ENCODE data around the gene XAB2.
"Not testable (repeated sequence)": the region's sequence is repeated elsewhere in the genome, so short reads cannot be mapped to it uniquely, and the experiment has no call there.

The XAB2 gene

GRCh38 chr19:7648265-7649014, 19.1 kb upstream of the XAB2 start:
- no peak for DNase-seq

GRCh38 chr19:7647156-7647555, 17.8 kb upstream of the XAB2 start:
- DNase-seq = no peak

GRCh38 chr19:7646426-7646700, 17.0 kb upstream of the XAB2 start:
- no peak for DNase-seq

- DNase-seq = no peak
Observed at GRCh38 chr19:7645656-7646425, 16.5 kb upstream of the XAB2 start.

- no peak for DNase-seq
Observed at GRCh38 chr19:7645163-7645562, 15.8 kb upstream of the XAB2 start.

- no peak for DNase-seq
Observed at GRCh38 chr19:7644550-7644877, 15.2 kb upstream of the XAB2 start.

- DNase-seq = not testable (repeated sequence)
Observed at GRCh38 chr19:7643629-7644549, 14.5 kb upstream of the XAB2 start.

GRCh38 chr19:7643031-7643415, 13.7 kb upstream of the XAB2 start:
- no peak for DNase-seq

GRCh38 chr19:7642295-7643030, 13.1 kb upstream of the XAB2 start:
- DNase-seq = no peak

- no peak for DNase-seq
Observed at GRCh38 chr19:7641290-7642276, 12.2 kb upstream of the XAB2 start.

- DNase-seq = no peak
Observed at GRCh38 chr19:7640803-7641202, 11.5 kb upstream of the XAB2 start.

GRCh38 chr19:7639863-7640348, 10.6 kb upstream of the XAB2 start:
- DNase-seq = no peak

GRCh38 chr19:7638802-7639465, 9.6 kb upstream of the XAB2 start:
- no peak for DNase-seq

- DNase-seq = no peak
Observed at GRCh38 chr19:7637374-7638256, 8.3 kb upstream of the XAB2 start.

- no peak for DNase-seq
Observed at GRCh38 chr19:7636691-7637373, 7.5 kb upstream of the XAB2 start, which contains the start of gene STXBP2. TSS of gene STXBP2 (plus strand) at chr19:7637110. CDS start at chr19:7637150, 40 bp downstream.

GRCh38 chr19:7636317-7636690, 7.0 kb upstream of the XAB2 start:
- DNase-seq = no peak

- DNase-seq = no peak
Observed at GRCh38 chr19:7635670-7636069, 6.3 kb upstream of the XAB2 start.

- DNase-seq = no peak
Observed at GRCh38 chr19:7633698-7634097, 4.4 kb upstream of the XAB2 start, which contains the start of gene PCP2. TSS of gene PCP2 (minus strand) at chr19:7633719. CDS start at chr19:7633457, 262 bp downstream.
